ENCODE results near the gene ZFHX3. TPM values are rescaled to one million over a fixed set of nuclear protein-coding genes. Genes with fewer than 3 reads are reported as not detected.

Gene ZFHX3
- total RNA-seq, 1 experiment from 2014 or later = 1.5 TPM

GRCh38 chr16:72910875-72911274 is 137.1 kb downstream of the ZFHX3 start:
- peaks cover 12 to 19% of the 10 kb centered on the region in 2 experiments for H3K4me1 Mint-ChIP-seq

More at GRCh38 chr16:72910875-72911274, 137.1 kb downstream of the ZFHX3 start:
- Histone ChIP-seq H2BK20ac (ENCODE audit: low read depth, low read length, poor library complexity, severe bottlenecking) (no peak overlapping the region), H2AK5ac (ENCODE audit: insufficient read length, low read length) (no peak overlapping the region), H3K14ac (ENCODE audit: insufficient read depth, low read length) (no peak overlapping the region), H4K91ac (ENCODE audit: insufficient read length, low read depth, low read length) (no peak overlapping the region), H2BK12ac (ENCODE audit: insufficient read length, low read depth, low read length) (no peak overlapping the region), H2BK15ac (ENCODE audit: low read depth, low read length) (no peak overlapping the region), H3K79me1 (ENCODE audit: insufficient read depth, low read depth, low read length, poor library complexity, severe bottlenecking) (no peaks in the 10 kb centered on the region), H2BK120ac (ENCODE audit: low read depth, low read length, poor library complexity, severe bottlenecking) (no peak overlapping the region), H3K9me3 (ENCODE audit: control insufficient read depth, low read depth, low read length) (no peaks in the 10 kb centered on the region), H3K27me3 (ENCODE audit: insufficient read depth, low read length) (no peaks in the 10 kb centered on the region), H3K23me2 (ENCODE audit: insufficient read length, low read depth, low read length, poor library complexity, severe bottlenecking) (no peaks in the 10 kb centered on the region), H4K8ac (replicated peaks; ENCODE audit: insufficient read length, low read depth, low read length) (no peak overlapping the region), H4K5ac (ENCODE audit: insufficient read length, low read depth, low read length) (no peak overlapping the region), H4K20me1 (ENCODE audit: control insufficient read depth, insufficient read depth, insufficient read length) (no peaks in the 10 kb centered on the region), H3K18ac (ENCODE audit: insufficient read length, low read depth, low read length) (no peak overlapping the region), H3K56ac (ENCODE audit: insufficient read length, low read depth, low read length) (no peak overlapping the region), H3K79me2 (ENCODE audit: insufficient read depth, low read length) (no peaks in the 10 kb centered on the region), H2AFZ (ENCODE audit: low read length) (no peak overlapping the region), H3K4me1 (ENCODE audit: insufficient read depth, low read length) (no peaks in the 10 kb centered on the region; the same call in 1 of the 2 replicates), H2BK5ac (ENCODE audit: insufficient read length, low read length) (no peak overlapping the region), H3K4me2 (ENCODE audit: insufficient read depth, insufficient read length, low read length) (no peak overlapping the region), H3K9ac (ENCODE audit: extremely low read depth, insufficient read length, low read length) (no peak overlapping the region), H3T11ph (ENCODE audit: low read length) (no peak overlapping the region), H3K4ac (ENCODE audit: low read depth, low read length) (no peak overlapping the region), H3K27ac (ENCODE audit: insufficient read length, low read depth, low read length) (no peak overlapping the region), H3K23ac (ENCODE audit: insufficient read length, low read depth, low read length) (no peak overlapping the region)
- TF ChIP-seq CTCF (conservative IDR thresholded peaks at IDR 0.05) = no peak
- peaks cover 2% of the 10 kb centered on the region for H3K27me3 Mint-ChIP-seq (ENCODE audit: low read depth)
- no peak overlapping the region for H3K4me3 Mint-ChIP-seq
- WGBS (ENCODE audit: extremely low coverage, insufficient read length, low lambda C conversion rate) = no CpG with 5 or more reads among the region's 5 CpGs
- no peaks in the 10 kb centered on the region for H3K9me3 Mint-ChIP-seq
- no peaks in the 10 kb centered on the region for H3K36me3 Mint-ChIP-seq (ENCODE audit: insufficient read depth in 1 of 3, low read depth in 3 of 3)
- DNase-seq = no peak
- no peak overlapping the region for H3K27ac Mint-ChIP-seq

All from H9 (cell line).